NK-92 (cell line): Measurements from ENCODE around the gene BRD2.

Experiments used
- DNase-seq: peaks from one replicate; lab custom pipeline; 2025; ENCODE audit not compliant: unreplicated experiment; lab: John Stamatoyannopoulos, UW

The BRD2 gene

GRCh38 chr6:32947552-32948465 lies 20.6 kb upstream of the BRD2 start:
- no peak for DNase-seq

DNA sequence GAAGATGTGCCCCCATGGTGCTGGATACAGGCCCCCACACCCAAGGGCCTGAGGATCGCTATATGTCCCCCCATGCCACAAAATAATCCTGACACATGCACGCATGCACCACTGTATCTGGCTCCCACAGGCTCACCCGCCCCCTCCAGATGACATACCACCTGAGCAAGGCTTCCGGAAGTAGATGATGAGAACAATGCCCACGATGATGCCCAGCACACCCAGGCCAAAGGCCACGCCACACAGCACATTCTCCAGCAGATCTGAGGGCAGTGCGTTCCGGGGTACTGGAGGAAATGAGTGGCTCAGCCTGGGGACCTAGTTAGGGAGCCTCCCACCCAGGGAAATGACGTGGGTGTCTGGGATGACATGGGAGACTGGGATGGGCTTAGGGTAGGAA lies 19.3 kb upstream of the BRD2 start:
- no peak for DNase-seq

DNA sequence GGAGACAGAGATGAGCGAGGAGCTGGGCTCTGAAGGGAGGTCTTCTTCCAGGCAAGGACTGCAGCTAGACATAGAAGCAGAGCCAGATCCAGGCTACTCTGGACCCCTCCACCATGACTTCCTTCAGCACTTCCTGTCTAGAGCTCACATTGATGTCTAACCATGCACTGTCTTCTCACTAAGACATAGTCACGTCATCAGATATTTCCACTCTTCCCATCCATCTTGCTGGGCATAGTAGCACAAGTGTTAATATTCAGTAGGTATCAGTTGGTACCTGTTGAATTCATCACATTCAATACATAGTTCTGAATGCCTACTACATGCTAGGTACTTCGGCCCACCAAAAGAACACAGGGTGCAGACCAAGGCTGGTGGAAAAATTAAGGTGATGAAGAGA lies 18.4 kb upstream of the BRD2 start:
- DNase-seq = no peak

GRCh38 chr6:32950449-32950848 lies 17.9 kb upstream of the BRD2 start:
- DNase-seq = no peak

DNA sequence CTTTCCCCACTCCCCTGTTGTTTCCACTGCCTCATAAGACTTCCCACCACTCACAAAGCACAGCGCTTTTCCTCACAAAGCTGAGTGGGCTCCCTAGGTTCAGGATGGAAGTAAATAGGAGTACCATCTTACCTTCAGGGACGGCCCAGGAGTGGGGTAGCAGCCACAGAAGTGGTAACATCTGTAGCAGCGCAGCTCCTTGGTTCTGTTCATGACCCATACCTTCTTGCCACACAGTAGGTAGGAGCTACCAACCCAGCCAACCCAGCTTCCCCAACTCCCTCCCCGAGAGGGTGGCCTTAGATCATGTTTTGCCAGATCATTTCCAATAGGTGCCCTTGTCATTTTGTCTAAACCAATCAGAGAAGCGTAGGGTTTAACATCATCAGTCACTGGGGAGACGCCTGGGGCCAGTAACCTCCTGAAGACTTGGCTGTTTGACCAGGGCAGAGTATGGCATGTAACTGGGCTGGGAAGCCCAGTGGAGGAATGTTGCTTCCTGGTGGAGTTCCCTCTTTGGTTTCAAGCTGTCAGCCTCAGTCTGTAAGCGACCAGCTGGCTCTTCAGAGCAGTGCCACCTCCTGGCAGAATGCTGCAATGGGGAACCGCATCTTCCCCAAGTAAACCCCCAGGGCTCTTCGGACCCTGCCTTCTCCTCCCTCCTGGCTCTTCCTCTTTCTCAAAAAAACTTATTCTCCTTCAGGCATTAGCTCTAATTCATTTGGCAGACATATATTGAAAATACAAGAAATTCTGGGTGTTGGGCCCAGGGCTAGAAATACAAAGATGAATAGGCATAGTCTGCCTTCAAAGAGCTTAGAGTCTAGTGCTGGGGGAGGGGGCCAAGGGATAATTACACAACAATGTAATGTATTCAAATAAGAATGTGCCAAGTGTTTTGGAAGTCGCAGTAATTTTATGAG lies 15.3 kb upstream of the BRD2 start, which contains the start of gene HLA-DMA:
Gene HLA-DMA, minus strand, starts transcription at position 281 of the 923 bp plus-strand sequence. Its CDS starts 61 bp downstream, at position 220.
- no peak for DNase-seq

- no peak for DNase-seq
Measured at GRCh38 chr6:32953775-32954174, 14.6 kb upstream of the BRD2 start.

DNA sequence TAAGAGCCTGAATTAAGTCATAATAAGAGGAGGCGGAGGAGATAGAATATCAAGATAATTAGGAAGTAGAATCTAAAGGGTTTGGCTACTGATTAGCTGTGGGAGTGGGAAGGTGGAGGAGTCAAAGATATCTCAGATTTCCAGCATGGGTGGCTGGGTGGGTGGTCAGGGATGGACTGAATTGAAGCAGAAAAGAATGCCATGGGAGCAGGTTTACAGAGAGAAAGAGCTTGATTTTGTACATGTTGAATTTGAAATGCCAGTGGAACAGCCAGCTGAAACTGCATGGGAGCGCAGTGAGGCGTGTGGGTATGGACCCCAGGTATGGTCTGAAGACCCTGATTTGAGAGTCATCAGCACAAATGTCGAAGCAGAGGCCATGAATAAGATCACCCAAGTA lies 14.1 kb upstream of the BRD2 start:
- DNase-seq = no peak

DNA sequence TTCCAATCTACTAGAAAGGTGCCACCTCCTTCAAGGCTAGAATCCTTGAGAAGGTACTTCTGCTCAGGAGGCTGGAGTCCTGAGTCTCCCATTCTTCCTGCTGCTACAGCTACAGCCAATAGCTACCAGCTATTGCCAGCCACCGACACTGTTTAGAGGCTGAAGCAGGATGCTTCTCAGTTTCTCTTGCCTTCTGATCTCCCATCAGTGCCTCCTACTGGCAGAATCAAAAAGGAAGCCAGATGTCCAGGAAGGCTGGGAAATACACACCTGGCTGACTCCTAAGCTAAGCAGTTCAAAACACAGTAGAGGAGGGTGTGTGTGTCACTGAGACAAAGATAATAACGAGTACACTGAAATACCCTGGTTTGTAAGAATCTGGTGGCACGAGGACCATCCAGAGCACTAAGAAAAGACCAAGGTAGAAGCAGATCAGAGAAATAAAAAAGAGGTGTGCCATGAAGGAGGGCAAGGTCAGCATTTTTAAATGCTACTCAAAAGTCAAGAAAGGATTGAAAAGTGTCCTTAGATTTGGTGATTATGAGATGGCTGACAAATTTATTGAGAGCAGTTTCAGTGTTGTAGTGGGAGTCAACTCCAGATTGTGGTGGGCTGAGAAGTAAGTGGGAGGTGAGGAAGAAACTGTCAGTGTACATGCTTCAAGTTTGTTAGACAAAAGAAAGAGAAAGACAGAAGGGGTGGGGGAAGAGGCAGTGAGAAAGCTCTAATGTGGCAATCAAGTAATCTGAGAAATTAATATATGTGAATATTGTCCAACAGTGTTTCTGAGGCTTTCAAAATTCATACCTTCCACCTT lies 13.2 kb upstream of the BRD2 start:
- no peak for DNase-seq

- DNase-seq = no peak
Measured at GRCh38 chr6:32956176-32956575, 12.2 kb upstream of the BRD2 start.

DNA sequence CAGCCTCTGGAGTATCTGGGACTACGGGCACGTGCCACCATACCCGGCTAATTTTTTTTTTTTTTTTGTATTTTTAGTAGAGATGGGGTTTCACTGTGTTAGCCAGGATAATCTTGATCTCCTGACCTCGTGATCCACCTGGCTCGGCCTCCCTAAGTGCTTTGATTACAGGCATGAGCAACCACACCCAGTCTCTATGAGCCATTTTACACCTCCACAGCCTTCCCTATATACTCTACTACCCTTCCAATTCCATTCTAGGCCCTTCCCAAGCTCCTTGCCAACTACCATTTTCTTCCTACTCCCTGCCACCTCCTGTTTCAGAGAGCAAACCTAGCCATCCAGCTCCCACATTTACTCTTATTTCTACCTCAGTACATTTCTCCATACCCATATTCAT lies 7.8 kb upstream of the BRD2 start:
- DNase-seq = no peak

DNA sequence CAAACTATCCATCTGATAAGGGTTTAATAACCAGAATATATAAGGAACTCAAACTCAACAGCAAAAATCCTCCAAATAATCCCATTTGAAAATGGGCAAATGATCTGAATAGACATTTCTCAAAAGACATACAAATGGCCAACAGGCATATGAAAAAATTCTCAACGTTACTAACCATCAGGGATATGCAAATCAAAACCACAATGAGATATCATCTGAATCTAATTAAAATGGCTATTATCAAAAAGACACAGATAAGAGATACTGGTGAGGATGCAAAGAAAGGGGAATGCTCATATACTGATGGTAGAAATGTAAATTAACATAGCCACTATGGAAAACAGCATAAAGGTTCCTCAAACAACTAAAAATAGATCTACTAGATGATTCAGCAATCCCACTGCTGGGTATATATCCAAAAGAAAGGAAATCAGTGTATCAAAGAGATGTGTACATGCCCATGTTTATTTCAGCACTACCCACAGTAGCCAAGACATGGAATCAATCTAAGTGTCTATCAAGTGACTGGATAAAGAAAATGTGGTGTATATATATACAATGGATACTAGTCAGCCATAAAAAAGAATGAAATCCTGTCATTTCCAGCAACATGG lies 6.1 kb upstream of the BRD2 start:
- DNase-seq = no peak

- DNase-seq = no peak
Measured at GRCh38 chr6:32963866-32964265, 4.5 kb upstream of the BRD2 start.

DNA sequence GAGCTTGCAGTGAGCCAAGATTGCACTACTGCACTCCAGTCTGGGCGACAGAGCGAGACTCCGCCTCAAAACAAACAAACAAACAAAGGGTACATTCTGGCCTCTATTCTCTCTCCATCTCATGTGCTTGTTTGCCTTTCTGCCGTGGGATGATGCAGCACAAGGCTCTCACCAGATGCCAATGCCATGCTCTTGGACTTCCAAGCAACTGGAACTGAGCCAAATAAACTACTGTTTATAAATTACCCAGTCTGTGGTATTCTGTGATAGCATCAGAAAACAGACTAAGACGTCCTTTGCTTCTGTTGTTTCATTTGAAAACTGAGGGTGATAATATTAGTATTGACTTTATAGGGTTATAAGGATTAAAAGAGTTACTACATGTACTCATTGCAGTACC lies 3.6 kb upstream of the BRD2 start:
- no peak for DNase-seq

DNA sequence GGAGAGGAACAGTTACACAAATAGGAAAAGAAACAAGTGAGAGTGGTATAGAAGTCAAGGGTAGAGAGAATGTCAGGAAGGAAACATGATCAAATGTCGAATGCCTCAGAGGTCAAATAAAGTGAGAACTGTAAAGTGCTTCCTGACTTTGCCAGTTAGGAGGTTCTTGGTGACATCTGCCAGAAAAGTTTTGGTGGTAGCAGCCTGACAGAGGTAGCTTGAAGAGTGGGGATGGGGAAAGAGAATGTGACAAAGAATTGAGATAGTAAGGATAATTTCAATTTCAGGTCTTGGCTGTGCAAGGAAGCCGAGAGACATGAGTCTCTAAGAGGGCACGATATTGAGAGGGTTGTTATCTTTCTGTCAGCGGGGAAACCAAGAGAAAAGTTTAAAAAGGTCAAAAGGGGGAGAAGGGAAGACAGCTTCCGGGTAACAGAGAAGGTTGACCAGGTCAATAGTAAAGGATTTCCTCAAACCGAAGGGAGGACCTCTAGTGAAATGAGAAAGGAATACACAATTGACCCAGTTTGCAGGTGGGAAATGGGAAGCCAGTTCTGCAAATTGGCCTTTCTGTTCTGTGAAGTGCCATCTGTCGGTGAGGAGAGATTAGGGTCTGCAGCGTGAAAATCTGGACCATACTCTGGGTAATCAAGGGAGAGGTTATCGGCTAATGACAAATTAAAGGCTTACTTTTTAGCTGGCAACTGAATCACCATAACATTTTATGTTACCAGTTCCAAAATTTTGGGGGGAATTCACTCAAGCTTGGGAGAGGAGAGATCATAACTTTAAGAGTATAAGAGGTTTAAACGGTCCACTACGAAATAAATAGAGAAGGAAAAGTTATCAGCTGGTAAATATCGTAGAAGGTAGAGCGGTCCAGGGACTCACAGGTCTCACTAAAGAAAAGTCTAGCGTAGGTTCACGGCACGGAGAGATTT lies 973 bp upstream of the BRD2 start:
- DNase-seq = no peak

- DNase-seq = no peak
Measured at GRCh38 chr6:32968867-32969684, 682 bp downstream of the BRD2 start.

- DNase-seq = no peak
Measured at GRCh38 chr6:32969685-32970412, 1.5 kb downstream of the BRD2 start.

- DNase-seq = no peak
Measured at GRCh38 chr6:32970413-32971241, 2.2 kb downstream of the BRD2 start.
